Brain pericyte (primary cell): Measurements from ENCODE around the gene IL10.
"Not testable (repeated sequence)": the region's sequence is repeated elsewhere in the genome, so short reads cannot be mapped to it uniquely, and the experiment has no call there.

Experiments
- DNase-seq: peaks from one replicate; pipeline ENCODE4 v3.0.0-alpha.2; 2012; ENCODE audit warnings: low read depth, low spot score

Gene IL10

DNA sequence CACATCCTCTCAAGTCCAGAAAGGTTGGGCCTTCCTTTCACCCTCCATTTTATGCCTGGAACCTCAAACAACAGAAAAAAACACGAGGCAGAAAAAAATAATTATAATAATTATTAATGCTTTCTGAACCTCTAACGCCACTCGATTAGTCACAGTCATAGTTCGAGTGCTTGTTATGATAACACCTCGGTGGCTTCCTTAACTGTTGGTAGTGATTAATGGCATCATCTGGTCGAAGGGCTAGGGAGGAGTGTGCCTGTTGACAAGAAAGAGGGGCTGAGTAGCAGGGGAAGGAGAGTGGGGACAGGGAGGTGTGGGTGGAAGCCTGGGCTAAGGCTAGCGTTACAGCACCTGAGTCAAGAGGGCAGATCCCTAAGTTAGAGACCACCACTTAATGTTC, 21.3 kb upstream of the IL10 start:
- no peak for DNase-seq

DNA sequence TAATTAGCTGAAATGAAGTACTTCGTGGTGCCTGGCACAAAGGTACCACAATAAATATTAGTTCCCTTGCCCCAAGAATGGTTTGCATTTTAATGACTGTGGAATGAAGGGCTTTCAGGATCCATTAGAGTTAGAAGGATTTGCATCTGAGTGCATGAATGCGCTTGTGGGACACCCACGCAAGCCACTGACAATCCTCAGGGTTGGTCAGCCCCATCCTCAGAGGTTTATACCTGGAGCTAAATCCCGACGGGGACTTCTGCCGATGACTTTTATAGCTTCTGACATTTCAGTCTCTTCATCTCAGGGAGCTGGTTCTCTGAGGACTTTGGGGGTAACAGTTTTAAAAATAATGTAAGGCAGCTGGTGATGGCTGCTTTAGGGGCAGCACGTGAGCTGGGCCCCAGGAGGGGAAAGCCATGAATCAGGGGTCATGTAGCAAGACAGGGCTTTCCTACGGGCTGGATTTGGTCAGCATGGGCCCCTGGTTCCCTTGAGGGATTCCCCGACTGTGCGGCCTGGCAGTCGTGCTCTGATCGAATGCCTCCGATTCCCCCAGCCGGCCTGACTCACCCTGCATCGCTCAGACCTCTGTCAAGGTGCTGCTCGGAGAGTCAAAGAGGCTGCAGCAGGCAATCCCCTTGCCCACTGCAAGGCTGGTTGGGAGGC, 20.8 kb upstream of the IL10 start:
- no peak for DNase-seq

DNA sequence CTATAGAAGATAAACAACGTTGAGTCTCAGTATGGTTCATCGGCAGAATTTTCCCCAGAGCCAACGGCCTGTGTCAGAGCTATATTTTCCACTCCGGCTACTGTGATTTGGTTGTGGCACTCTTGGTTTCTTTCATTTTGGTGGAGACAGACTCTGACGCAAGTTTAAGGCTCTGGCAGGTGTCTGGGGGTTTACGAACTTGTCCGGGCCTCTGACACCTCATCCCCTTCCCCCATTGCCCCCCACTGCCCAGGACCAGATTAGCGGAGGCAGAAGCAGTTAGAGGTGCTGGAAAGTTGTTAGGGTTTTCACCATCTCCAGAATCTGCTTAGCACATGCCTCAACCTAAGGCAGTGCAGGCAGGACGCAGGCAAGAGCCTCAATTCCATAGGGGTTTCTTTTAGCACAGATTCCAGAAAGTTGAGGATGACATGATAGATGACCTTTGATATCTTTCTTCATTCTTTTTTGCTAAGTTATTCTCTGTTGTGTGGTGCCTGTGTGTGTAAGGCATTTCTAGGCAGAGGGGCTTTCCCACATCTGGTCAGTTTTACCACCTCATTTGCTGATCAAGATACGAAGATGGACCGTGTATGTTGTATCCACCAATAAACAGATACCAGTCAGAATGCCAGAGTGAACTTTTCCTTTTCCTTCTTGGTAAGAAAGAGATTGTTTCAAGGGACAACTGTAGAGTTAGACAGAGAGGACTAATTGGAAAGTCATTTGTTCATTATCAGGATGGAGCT, 18.4 kb upstream of the IL10 start:
- no peak for DNase-seq

DNA sequence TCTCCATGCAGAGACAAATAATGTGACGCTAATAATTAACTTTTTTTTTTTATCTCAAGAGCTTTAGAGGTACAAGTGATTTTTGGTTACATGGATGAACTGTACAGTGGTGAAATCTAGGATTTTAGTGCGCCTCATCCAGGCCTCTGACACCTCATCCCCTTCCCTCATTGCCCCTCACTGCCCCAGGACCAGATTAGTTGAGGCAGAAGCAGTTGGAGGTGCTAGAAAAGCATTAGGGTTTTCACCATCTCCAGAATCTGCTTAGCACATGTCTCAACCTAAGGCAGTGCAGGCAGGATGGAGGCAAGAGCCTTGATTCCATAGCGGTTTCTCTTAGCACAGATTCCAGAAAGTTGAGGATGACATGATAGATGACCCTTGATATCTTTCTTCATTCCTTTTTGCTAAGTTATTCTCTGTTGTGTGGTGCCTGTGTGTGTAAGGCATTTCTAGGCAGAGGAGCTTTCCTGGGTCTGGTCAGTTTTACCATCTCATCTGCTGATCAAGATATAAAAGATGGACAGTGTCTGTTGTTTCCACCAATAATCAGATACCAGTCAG, 16.3 kb upstream of the IL10 start:
- no peak for DNase-seq

DNA sequence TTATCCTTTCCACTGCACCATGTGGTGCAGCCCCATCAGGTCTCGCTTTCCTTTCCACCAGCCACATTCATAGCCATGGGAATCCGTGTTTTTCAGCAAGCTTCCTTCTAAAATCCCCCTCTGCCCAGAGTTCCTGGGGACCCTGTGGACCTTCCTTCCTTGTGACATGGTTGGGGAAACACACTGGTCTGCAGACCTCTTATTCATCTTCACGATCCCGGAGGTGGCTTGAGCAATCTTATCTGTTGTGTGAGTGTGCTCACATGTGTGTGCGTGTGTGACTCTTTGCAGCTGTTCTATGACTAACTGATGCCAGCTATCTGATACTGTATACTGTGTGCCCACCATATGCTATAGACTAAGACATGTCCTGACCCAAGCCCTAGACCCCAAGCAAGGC, 15.6 kb upstream of the IL10 start:
- DNase-seq = no peak

DNA sequence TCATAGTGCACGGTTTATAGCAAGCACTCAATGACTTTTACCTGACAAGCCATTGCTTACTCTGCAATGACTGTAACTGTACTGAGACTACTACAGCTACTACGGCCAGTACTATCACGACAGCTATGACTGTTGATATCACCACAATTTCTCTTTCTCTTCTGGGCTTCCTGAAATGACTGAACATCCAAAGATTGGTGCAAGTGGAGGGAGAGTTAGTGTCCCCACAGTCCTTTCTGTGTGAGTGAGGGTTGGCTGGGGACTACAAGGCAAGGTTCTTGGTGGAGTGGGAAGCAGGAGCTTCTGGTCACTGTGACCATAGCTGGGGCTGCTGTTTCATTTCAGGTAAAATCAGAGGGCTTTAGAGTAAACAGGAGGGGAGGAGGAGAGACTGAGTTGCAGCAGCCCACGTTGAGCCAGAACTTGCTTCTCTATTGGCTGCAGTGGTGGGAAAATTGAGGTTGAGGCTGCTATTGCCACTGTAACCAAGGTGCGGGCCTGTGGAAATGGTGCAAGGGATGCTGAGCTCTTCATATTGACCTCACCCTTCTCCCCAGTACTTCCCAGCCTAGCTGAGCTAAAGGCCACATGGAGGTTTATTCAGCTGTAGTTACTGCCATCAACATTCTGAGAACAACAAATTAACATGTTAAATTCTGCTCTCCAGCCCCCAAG, 14.1 kb upstream of the IL10 start:
- DNase-seq = no peak

DNA sequence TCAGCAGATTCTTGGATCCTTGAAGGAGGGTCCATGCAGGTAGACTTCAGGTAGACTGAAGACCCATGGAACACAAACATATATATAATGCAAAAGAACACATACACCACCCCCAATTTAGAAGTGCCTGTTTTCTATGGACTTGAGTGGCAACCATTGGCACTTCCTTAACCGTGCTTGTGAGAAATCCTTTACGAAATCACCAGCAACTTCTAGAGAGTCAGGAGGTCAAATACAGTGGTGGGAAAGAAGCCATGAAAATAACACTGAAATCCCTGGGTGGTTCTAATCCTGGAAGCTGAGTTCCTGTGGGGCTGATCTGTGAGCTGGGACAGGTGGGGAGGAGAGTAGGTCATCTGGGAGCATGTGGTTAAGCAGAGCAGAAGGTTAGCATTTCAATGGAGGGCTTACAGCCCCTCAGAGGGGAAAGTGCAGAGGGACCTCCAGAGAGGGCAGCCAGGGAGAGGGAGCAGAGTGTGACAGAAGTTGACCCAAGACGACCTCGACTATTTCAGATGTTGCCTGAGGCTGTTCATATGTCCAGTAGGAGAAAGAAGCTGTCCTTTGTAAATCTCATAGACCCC, 13.0 kb upstream of the IL10 start:
- DNase-seq = no peak

DNA sequence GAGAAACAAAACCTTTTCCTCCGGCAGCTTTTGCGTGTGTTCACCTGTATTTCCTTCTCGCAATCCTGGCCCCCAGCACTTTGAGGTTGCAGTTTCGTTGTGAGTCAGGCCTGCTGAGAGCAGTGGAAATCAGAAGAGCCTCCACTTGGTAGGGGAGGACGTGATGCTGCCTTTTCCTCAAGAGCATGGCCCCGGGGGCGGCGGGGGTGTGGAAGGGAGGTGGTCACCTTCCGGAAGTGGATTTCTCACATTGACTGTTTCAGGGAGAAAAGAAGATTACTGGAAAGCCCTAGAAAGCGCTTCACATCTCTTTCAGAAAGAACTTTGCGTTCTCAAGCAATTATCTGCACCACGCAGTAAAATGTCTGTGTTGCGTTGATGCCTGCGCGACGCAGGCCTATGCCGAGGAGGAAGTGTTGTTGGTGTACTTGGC, 12.2 kb upstream of the IL10 start:
- no peak for DNase-seq

DNA sequence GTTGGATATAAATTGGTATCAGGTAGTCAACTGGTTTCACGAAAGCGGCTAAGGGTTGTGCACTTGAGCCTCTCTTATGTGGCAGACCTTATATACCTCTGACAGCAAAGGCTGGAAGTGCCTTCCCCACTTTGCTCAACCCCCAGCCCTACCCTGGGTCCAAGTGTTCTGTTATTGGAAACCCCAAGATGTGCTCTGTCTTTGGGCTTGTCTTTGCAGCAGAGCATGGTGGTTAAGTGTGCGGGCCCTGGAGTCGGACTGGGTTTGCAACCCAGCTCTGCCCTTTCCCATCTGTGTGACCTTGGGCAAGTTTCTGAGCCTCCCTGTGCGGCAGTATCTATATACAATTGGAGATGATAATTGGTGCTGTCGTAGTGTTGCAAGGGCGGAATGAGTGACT, 11.2 kb upstream of the IL10 start:
- no peak for DNase-seq

DNA sequence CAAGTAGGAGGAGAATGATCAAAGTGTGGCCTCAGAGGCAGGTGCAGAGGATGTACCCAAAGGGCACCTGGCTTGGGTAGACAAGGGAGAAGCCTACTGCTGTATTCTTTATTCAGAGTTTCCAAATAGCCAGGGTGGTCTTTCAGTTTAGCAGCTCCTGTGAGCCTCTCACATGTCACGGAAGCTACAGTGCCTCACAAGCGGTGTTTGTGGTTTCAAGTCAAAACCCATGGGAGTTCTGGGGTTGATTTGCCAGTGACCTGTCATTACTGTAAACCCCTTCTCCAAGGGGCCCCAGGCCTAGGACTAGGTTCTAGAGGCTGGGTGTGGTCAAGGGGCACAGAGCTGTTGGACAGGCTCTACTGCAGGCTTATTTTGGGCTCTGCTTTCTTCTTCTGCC, 10.2 kb upstream of the IL10 start:
- DNase-seq = no peak

DNA sequence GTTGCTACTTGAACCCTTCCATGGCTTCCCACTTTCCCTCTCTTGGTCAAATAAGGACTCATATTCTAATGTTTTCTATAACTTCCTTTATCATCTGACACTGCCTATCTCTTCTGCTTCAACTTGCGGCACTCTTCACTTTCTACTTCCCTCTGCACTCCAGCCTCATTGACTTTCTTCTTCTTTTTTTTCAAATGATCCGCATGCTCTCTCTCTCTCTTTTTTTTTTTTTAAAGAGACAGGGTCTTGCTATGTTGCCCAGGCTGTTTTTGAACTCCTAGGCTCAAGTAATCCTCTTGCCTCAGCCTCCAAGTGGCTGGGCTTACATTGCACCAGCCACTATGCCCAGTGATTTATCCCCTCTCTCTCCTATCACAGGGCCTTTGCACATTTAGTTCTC, 7.3 kb upstream of the IL10 start:
- DNase-seq = no peak

DNA sequence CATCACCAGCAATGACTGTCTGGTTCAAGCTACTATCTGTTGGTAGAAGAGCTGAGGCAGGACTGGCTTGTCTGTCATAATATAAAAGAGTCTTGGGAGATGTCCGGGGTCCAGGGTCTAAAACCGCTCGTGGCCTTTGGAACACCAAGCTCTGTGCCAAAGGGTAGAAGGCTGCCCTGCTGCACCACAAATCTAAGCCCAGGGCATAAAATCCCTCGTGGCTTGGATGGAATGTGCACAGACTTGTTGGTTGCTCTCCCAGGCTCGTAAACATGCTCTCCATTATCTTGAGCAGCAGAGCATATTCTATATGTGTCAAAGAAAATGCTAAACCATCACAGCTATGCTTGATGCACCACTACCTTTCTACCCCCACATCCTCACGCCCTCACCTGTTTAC, 6.6 kb upstream of the IL10 start:
- not testable (repeated sequence) for DNase-seq

DNA sequence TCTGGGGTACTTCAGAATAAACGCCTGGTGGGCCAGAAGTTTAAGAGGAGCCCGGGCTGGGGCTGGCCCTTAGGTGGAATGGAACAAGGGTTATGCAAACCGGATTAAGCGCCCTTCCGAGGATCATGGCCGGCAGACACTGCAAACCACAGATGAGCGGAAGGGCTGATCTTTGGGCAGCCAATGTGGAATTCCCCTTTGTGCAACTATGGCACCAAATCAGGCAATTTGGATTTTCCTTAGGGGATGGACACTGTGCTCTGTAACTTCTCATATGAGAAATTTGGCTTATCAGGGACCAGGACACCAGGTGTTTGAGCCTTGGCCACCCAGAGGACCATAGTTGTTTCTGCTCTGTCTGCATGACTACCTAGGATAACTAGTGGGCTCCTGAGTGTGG, 5.7 kb upstream of the IL10 start:
- no peak for DNase-seq

DNA sequence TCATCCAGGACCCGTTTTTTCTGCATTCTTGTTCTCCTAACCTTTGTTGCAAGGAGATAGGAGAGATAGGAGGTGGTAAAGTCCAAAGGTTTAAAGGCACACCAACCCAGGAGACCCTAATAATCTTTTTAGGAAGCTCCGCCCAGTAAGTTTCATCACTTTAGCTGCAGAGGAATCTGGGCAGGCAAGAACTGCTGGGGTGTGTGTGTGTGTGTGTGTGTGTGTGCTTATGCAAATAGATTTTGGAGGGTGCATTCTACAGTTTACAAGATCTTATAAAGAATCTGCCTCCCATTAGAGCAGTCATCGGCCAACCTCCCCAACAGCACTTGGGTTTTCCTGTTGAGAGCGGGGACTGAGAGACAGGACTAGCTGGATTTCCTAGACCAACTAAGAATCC, 3.9 kb upstream of the IL10 start:
- no peak for DNase-seq

DNA sequence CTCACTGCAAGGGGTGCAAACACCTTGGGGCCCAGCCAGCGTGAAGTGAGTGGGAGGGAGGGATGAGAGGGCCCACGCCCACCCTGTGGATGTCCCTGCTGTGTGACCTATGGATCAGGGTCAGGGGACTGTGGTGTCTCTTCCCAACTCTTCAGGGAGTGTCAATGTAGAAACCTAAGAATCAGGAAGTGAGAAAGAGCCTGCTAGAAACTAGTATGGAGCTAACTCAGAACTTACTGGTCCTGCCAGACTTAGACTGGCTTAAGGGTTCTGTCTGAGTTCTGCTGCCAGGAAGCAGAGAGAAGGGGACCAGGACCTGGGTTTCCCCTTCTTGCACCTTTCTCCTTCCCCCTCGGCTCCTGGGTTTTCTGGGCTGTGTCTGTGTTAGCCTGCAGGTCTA, 1.8 kb upstream of the IL10 start:
- DNase-seq = no peak

DNA sequence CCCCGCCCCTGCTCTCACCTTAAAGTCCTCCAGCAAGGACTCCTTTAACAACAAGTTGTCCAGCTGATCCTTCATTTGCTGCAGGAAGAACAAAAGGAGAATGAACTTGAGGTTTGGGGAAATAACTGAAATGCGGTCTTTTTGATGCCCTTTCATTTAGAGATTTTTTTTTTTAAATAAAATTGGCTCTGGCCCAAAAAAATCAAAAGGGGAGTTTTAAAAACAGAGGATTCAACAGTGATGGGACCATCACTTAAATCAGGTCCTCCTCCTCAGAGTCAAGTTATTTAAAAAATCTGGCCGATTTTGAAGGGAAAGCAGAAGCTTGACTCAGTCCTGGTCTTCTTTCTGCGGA, 979 bp downstream of the IL10 start:
- DNase-seq = no peak

DNA sequence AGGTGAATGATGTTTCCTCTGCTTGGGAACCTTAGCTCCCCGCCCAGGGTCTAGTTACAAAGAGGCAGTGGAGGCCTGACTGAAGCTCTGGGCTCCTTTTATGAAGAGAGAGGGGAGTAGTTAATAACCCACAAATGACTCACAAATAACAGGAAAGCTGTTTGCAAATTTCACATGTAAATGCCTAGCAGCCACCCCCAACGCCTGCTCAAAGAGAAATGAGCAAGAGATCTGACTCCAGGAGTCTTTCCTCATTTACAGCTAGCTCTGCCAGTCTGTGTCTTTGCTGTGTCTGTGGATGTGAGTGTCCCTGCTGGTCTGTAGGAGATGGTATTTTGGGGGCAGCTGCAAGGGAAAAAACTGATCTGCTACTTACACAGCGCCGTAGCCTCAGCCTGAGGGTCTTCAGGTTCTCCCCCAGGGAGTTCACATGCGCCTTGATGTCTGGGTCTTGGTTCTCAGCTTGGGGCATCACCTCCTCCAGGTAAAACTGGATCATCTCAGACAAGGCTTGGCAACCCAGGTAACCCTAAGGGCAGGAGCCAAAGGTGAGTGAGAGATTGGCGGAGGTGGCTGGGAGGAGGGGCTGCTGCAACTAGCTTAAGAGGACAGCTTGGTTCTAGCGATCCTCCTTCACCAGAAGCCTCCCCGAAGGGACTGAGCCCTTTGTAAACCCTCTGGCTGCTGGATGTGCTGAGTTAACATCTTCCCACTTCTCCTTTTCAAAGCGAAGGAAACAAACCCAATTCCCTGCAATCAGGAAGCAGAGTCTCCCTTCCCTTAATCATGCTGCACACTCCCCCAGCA, 1.6 kb downstream of the IL10 start, which contains the start of gene IL19:
Gene IL19, plus strand, starts transcription at position 243 of the 807 bp plus-strand sequence. CDS start 65,890 bp downstream, outside the sequence.
- DNase-seq = no peak

DNA sequence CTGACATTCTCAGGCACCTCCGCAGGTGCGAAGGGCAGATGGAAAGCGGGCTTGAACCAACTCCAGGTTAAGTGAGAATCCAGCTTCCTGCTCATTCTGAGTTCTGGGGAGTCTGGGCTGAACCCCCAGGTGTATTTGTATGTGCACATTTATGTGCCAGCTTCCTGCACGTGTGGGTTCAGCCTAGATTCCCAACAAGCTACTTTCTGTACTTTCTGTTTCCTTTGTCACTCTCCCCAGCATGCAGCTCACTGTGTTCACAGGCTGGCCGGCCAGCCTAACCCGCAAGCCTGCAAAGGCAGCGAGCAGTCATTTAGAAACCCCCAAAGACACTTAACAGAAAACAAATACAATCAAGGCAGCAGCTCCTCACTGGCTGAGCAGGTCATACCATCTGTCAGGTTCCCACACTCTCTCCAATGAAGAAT, 3.0 kb downstream of the IL10 start:
- DNase-seq = no peak

DNA sequence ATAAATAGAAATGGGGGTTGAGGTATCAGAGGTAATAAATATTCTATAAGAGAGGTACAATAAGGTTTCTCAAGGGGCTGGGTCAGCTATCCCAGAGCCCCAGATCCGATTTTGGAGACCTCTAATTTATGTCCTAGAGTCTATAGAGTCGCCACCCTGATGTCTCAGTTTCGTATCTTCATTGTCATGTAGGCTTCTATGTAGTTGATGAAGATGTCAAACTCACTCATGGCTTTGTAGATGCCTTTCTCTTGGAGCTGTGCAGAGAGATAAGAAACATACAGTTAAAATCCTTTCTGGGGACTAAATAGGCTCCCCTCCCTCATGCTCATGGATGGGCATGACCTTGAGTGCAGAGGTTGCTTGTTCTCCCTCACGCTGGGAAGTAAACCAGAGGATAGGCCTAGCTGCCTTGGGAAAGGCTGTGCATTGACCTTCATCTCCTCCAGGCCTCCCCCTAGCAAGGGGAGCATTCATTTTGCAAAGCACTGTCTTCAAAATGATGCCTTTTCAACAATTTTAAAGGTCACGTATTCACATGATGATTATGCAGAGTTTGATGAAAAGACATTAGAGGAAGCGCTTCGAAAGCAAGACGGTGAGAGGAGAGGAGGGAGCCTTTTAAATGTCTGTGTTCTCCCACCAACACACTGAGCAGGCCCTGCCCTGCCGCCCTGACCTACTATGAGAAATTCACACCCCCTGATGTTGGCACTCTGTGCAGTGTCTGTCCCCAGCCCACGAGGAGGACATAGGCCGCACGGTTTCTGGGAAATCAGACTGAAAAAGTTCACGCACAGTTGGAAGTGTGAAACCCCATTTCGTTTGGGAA, 3.6 kb downstream of the IL10 start:
- no peak for DNase-seq

DNA sequence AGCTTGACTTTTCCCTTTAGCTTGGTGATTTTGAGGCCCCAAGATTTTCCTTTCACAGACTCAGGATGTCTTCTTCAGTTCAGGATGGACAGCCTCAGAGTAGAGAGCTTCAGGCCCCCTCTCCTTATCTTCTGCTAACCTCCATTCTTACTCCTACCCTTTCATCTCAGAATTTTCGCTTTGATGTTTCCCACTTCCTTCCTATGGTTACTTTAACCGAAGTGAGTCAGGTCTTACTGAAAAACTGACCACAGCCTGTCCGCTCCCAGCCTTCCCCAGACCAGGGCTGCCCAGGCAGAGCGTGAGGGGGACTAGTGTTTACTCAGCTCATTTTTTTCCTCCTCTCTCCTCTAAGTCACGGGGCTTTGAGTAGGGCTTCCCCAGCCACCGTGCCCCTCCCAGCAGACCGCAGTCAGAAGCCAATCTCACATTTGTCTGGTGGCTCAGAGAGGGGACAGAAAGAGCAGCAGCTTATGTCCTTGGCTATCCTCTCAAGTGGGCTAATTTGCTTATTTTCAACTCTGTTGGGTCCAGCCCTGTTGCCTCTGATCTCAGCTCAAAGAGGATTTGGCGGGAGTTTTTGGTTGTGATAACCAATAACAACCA, 5.9 kb downstream of the IL10 start:
- DNase-seq = no peak
